ENCODE results near the gene ST6GAL1.

ST6GAL1 gene

GRCh38 chr3:187112934-187113793 is 182.8 kb downstream of the ST6GAL1 start:
- DNase-seq (ENCODE audit: low read depth) = peak; percentile 6

GRCh38 chr3:187114511-187114910 is 184.2 kb downstream of the ST6GAL1 start:
- no peak for DNase-seq (ENCODE audit: low read depth)

GRCh38 chr3:187120326-187120725 is 190.0 kb downstream of the ST6GAL1 start:
- no peak for DNase-seq (ENCODE audit: low read depth)

- DNase-seq (ENCODE audit: low read depth) = no peak
These were observed 191.9 kb downstream of the ST6GAL1 start for GRCh38 chr3:187122261-187122660.

GRCh38 chr3:187125319-187126031 is 195.1 kb downstream of the ST6GAL1 start:
- no peak for DNase-seq (ENCODE audit: low read depth)
